Stimulated activated CD4-positive, alpha-beta T cell treated with anti-CD3 and anti-CD28 coated beads, Interleukin-12 subunit alpha, Interleukin-12 subunit beta, amount 100 ng/mL, for 48 hours (primary cell): ENCODE measurements around the gene CASQ1.

Experiments used
- DNase-seq, 3 donors: peaks; one replicate each; pipeline ENCODE4 v3.0.0-alpha.2; 2020; ENCODE audit warnings: low read depth in 2 of 3, low spot score in 1 of 3

The CASQ1 gene

DNA sequence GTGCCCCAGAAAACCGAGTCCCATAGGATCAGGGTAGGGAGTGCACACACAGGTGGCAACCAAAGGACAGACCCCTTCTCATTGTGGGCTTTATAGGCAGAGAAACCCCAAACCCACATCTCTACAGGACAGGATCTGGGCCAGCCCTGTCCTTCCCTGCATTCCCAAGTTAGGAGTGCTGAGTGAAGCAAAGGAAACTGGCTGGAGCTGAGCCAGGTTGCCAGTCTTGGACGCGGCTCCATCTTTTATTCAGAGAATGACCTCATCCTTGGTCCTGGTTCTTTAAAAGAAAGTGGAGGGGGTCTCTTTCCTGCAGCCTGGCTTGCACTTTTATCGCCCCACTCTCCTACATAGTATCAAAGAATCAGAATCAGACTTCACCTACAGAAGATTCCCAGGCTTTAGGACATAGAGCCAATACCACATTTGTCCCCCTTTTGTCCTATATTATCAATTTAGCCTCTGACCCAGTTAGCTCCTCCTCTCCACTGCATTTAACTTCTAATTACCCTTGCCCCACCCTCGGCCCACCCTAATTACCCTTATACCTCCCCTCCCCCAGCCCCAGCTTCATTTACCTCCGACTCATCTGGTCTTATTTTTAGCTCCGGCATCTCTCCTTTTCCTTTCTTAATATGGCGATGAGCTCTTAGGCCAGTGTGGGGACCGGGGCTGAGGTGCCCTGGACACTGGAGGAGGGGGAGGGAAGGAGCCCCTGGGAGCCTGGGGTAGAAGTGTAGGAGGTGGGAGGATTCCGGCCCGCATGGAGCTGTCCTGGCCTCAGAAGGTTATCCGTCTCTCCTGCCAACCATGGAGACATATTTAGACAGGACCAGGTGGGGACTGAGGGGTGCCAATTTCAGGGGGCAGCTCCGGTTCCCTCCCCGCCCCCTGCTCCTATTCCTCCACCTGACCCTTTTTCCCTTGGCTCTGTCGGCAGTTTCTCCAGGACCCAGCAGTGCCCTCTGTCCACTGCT lies at the start of gene CASQ1:
TSS of gene CASQ1 (plus strand) at position 927 of the 977 bp plus-strand sequence. CDS start 177 bp downstream, outside the sequence.
- no peak for DNase-seq

GRCh38 chr1:160143695-160144094 lies 46.7 kb upstream of the CASQ1 start:
- DNase-seq = no peak

- no peak for DNase-seq
Observed at GRCh38 chr1:160144921-160145320, 45.5 kb upstream of the CASQ1 start.

DNA sequence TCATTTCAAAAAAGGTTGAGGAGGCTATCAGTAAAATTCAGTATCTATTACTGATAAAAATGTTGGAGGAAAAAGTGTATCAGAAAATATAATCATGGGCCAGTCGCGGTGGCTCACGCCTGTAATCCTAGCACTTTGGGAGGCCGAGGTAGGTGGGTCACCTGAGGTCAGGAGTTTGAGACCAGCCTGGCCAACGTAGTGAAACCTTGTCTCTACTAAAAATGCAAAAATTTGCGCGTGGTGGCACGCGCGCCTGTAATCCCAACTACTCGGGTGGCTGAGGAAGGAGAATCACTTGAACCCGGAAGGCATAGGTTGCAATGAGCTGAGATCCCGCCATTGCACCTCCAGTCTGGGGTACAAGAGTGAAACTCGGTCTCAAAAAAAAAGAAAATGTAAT lies 44.3 kb upstream of the CASQ1 start:
- DNase-seq = no peak

- no peak for DNase-seq
Observed at GRCh38 chr1:160148121-160148520, 42.3 kb upstream of the CASQ1 start.

- DNase-seq = no peak
Observed at GRCh38 chr1:160149233-160149632, 41.1 kb upstream of the CASQ1 start.

DNA sequence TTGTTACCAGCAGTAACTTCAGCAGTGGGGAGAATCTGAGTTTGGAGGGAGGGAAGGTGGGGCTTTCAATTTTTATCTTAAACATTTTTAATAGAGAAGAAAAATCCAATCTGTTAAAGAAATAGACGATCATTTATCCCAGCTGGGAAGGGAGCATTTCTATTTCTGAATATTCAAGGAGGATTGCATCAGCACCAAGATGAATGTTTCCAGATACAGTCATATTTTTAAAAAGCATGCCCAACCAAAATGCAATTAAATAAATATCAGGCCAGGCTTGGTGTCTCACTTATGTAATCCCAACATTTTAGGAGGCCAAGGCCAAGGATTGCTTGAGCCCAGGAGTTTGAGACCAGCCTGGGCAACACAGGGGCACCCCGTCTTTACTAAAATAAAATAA lies 40.7 kb upstream of the CASQ1 start:
- DNase-seq = no peak

GRCh38 chr1:160151303-160151702 lies 39.1 kb upstream of the CASQ1 start, which contains the start of gene ATP1A4:
Gene ATP1A4, plus strand, starts transcription at chr1:160151603. Its CDS starts 438 bp downstream, at chr1:160152041.
- DNase-seq = no peak

DNA sequence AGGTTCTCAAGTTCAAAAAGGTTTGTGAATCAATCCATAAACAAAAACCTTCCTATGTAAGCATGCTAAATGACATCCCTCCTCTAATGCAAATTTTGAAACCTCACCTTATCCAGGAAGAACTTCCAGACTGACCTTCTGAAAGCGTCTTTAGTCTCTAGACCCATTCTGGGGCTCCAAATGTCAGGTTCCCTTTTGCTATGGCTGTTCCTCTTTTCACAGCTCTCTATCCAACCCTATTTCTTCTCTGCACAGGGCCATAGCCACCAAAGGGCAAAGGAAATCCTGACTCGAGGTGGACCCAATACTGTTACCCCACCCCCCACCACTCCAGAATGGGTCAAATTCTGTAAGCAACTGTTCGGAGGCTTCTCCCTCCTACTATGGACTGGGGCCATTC lies 35.6 kb upstream of the CASQ1 start:
- no peak for DNase-seq

- no peak for DNase-seq
Observed at GRCh38 chr1:160156361-160156760, 34.0 kb upstream of the CASQ1 start.

GRCh38 chr1:160157174-160157573 lies 33.2 kb upstream of the CASQ1 start:
- DNase-seq = no peak

- no peak for DNase-seq
Observed at GRCh38 chr1:160158031-160158430, 32.3 kb upstream of the CASQ1 start.

DNA sequence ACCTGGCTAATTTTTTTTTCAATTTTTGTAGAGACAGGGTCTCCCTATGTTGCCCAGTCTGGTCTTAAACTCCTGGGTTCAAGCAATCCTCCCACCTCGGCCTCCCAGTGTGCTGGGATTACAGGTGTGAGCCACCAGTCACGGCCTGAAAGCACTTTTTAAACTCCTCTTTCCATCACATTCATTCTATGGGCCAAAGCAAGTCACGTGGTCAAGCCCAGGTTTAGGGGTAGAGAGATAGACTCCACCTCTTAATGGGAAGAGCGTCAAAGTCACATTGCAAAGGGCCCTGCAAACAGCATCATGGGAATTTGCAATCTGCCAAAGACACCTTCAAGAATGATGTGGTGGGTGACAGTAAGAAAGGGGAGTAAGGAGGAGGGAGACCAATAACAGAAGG lies 31.8 kb upstream of the CASQ1 start:
- DNase-seq = no peak

DNA sequence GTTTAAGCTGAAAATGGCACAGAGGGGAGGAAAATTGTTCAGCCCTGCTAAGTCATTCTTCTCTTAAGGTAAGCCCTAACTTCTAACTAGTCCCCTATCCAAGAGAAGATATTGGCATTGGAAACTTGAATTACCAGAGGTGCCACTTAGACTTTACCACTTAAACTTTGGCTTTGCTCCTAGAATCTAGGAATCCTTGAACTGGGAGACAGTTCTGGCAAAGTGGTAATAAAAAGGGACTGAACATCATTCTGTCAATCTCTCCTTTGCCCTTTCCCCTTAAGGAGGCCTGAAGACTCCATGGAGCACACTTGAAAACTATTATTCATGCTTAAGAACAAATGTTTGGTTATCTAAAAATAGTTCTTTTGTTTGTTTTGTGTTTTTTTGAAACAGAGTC lies 30.5 kb upstream of the CASQ1 start:
- DNase-seq = no peak

DNA sequence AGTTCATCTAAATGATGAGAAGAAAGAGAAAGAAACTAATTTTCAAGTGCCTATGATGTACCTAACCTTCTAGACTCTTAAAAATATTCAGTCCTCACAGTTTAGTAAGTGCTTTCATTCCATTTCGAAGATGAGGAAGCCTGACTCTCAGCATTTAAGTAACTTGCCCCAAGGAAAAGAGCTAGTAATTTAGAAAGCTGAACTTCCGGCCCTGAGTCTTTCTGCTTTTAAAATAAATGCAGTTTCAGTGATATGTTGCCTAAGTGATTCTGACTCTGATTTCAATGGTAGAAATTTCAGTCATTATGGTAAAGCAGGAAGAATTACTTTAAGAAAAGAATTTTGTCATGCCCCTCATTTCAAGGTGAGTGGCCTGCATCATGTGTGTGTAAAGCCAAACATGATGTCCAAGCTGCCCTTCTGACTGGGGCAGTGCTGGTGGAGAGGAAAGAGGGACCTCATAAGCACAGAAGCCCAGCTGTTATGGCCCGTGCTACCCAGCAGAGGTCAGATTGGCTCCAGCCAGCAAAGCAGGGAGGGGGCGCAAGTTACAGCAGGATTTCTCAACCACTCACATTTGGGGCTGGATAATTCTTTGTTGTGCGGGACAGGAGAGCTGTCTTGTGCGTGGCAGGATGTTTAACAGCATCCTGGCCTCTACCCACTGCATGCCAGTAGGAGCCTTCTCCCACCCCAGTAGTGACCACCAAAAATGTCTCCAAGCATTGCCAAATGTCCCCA lies 28.2 kb upstream of the CASQ1 start:
- no peak for DNase-seq

GRCh38 chr1:160162931-160163330 lies 27.4 kb upstream of the CASQ1 start:
- no peak for DNase-seq

DNA sequence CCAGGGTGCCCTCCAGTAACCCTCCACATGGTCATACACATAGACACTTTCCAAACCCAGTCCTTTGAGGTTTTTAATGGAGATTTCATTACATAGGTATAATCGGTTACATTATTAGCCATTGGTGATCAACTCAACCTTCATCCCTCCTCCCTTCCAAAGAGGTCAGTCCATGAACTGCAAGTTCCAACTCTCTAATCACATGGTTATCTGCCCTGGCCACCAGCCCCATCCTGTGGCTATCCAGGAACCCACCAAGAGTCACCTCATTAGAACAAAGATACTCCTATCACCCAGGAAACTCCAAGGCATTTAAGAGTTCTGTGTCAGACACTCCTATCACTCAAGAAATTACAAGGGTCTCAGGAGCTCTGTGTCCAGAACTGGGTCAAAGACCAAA lies 26.8 kb upstream of the CASQ1 start:
- DNase-seq = no peak

- no peak for DNase-seq
Observed at GRCh38 chr1:160164121-160164520, 26.3 kb upstream of the CASQ1 start.

DNA sequence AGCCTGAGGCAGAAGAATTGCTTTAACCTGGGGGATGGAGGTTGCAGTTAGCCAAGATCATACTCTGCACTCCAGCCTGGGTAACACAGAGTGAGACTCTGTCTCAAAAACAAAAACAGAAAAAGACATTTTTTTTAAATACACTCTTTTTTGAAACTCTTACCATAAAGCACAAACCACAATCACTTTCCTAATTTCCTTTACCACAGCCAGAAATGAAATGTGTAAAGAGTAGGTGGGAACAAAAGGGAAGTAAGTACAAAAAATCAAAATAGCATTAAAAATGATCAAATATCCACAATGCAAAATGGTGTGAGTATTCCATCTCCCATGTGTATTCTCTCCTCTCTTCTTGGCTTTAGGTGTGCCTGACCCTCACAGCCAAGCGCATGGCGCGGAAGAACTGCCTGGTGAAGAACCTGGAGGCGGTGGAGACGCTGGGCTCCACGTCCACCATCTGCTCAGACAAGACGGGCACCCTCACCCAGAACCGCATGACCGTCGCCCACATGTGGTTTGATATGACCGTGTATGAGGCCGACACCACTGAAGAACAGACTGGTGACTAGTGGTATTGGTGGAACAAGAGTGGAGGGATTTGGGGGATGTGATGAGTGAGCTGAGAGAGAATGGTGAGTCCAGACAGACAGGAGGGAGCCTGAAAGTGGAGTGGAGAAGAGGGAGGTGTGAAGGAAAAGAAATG lies 24.1 kb upstream of the CASQ1 start:
- DNase-seq = no peak

- DNase-seq = no peak
Observed at GRCh38 chr1:160167056-160167455, 23.3 kb upstream of the CASQ1 start.

DNA sequence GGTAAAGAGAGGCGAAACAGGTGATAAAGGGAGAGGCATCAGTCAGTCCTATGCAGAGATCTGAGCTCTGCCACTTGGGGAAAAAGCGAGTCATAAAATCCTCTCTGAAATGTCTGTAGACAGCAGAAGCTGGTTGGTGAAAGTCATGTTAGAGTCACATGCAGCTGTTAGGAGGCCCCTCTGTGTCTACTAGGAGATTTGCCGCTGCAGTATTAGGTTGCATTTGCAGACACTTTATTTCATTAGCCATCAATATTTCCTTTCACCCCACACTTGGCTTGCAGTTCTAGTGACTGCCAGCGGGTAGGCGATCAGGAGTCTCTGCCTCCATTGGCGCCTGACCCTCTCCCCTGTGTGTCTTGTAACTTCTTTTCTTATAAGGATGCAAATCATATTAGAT lies 22.8 kb upstream of the CASQ1 start:
- DNase-seq = no peak
